Measurements from ENCODE around the gene KIAA1958. TPM values are rescaled to one million over a fixed set of nuclear protein-coding genes. Genes with fewer than 3 reads are reported as not detected.

KIAA1958 gene
- total RNA-seq: 3.9 TPM
- long read RNA-seq, partial matches to known transcripts: 1 of 5 reads
- long read RNA-seq, other reads (novel, unspliced or antisense): 3 of 5 reads

GRCh38 chr9:112486221-112487007 is at the start of gene KIAA1958:
Gene KIAA1958, plus strand, starts transcription at chr9:112486827. Its CDS starts 87,254 bp downstream, at chr9:112574081.
- DNase-seq: peak; percentile 89
- ATAC-seq (ENCODE audit: poor library complexity): peak; percentile 89
- intact Hi-C loops (cut with DNase I): no loop called here

- DNase-seq (no peak), ATAC-seq (ENCODE audit: poor library complexity) (no peak)
- intact Hi-C loops (cut with DNase I): no loop called here
These were observed 49.2 kb upstream of the KIAA1958 start for GRCh38 chr9:112437406-112437805.

GRCh38 chr9:112439171-112439570 is 47.5 kb upstream of the KIAA1958 start:
- intact Hi-C loops (cut with DNase I): no loop called here
- no peak for DNase-seq

GRCh38 chr9:112439825-112440224 is 46.8 kb upstream of the KIAA1958 start:
- intact Hi-C loops (cut with DNase I): no loop called here
- DNase-seq (no peak), ATAC-seq (ENCODE audit: poor library complexity) (no peak)

More at GRCh38 chr9:112439171-112439570, 47.5 kb upstream of the KIAA1958 start:
- ATAC-seq (ENCODE audit: poor library complexity): no peak

GRCh38 chr9:112443200-112443599 is 43.4 kb upstream of the KIAA1958 start:
- intact Hi-C loops (cut with DNase I): no loop called here
- DNase-seq (no peak), ATAC-seq (ENCODE audit: poor library complexity) (no peak)

GRCh38 chr9:112443636-112444035 is 43.0 kb upstream of the KIAA1958 start:
- intact Hi-C loops (cut with DNase I): no loop called here
- no peak for DNase-seq

GRCh38 chr9:112445196-112445595 is 41.4 kb upstream of the KIAA1958 start:
- intact Hi-C loops (cut with DNase I): no loop called here
- no peak for ATAC-seq (ENCODE audit: poor library complexity)

More at GRCh38 chr9:112443636-112444035, 43.0 kb upstream of the KIAA1958 start:
- no peak for ATAC-seq (ENCODE audit: poor library complexity)

GRCh38 chr9:112446080-112446479 is 40.5 kb upstream of the KIAA1958 start:
- ATAC-seq (ENCODE audit: poor library complexity) (no peak), DNase-seq (no peak)
- intact Hi-C loops (cut with DNase I): no loop called here

More at GRCh38 chr9:112445196-112445595, 41.4 kb upstream of the KIAA1958 start:
- DNase-seq: no peak

GRCh38 chr9:112446526-112446925 is 40.1 kb upstream of the KIAA1958 start:
- intact Hi-C loops (cut with DNase I): no loop called here
- ATAC-seq (ENCODE audit: poor library complexity): no peak
- no peak for DNase-seq

- intact Hi-C loops (cut with DNase I): no loop called here
- no peak for DNase-seq
- peak; percentile 63 for ATAC-seq (ENCODE audit: poor library complexity)
These were observed 39.3 kb upstream of the KIAA1958 start for GRCh38 chr9:112447283-112447761.

GRCh38 chr9:112462855-112463254 is 23.8 kb upstream of the KIAA1958 start:
- DNase-seq (no peak), ATAC-seq (ENCODE audit: poor library complexity) (no peak)
- intact Hi-C loops (cut with DNase I): no loop called here

GRCh38 chr9:112465352-112465751 is 21.3 kb upstream of the KIAA1958 start:
- intact Hi-C loops (cut with DNase I): no loop called here
- ATAC-seq (ENCODE audit: poor library complexity) (no peak), DNase-seq (no peak)

GRCh38 chr9:112472996-112473395 is 13.6 kb upstream of the KIAA1958 start:
- DNase-seq (no peak), ATAC-seq (ENCODE audit: poor library complexity) (no peak)
- intact Hi-C loops (cut with DNase I): no loop called here

GRCh38 chr9:112473986-112474385 is 12.6 kb upstream of the KIAA1958 start:
- intact Hi-C loops (cut with DNase I): no loop called here
- ATAC-seq (ENCODE audit: poor library complexity): no peak
- no peak for DNase-seq

- intact Hi-C loops (cut with DNase I): no loop called here
- DNase-seq: no peak
- ATAC-seq (ENCODE audit: poor library complexity): no peak
These were observed 11.3 kb upstream of the KIAA1958 start for GRCh38 chr9:112475318-112475717.

GRCh38 chr9:112477330-112477729 is 9.3 kb upstream of the KIAA1958 start:
- peak; percentile 91 for ATAC-seq (ENCODE audit: poor library complexity)
- DNase-seq: no peak
- intact Hi-C loops (cut with DNase I): no loop called here

GRCh38 chr9:112479221-112479620 is 7.4 kb upstream of the KIAA1958 start:
- intact Hi-C loops (cut with DNase I): no loop called here
- DNase-seq (no peak), ATAC-seq (ENCODE audit: poor library complexity) (peak; percentile 31)

GRCh38 chr9:112484607-112485006 is 2.0 kb upstream of the KIAA1958 start:
- intact Hi-C loops (cut with DNase I): no loop called here
- DNase-seq: no peak
- no peak for ATAC-seq (ENCODE audit: poor library complexity)

- no peak for ATAC-seq (ENCODE audit: poor library complexity)
- no peak for DNase-seq
- intact Hi-C loops (cut with DNase I): no loop called here
These were observed 1.1 kb upstream of the KIAA1958 start for GRCh38 chr9:112485574-112485973.
